K562 (cell line): Measurements from ENCODE around the gene IFIT2. TPM values are rescaled to one million over a fixed set of nuclear protein-coding genes. Genes with fewer than 3 reads are reported as not detected.

ENCODE experiments used
- FOXK2 ChIP-seq, 2 experiments: fragments of 450-650 bp; IDR thresholded peaks in 1 of 2; conservative IDR thresholded peaks in 1 of 2; 2 replicates each; pipeline ENCODE4 v1.6.1; 2016; ENCODE audit warnings: low read depth in 2 of 2, mild to moderate bottlenecking in 1 of 2
- L3MBTL2 ChIP-seq: fragments of 450-650 bp; IDR thresholded peaks from 2 replicates; pipeline ENCODE4 v1.6.1; 2016; ENCODE audit warnings: mild to moderate bottlenecking, moderate library complexity
- MAX ChIP-seq: sonication (generic); formaldehyde crosslinking; IDR thresholded peaks from 2 replicates; pipeline ENCODE4 v1.9.0; 2022; ENCODE audit warnings: mild to moderate bottlenecking, missing genetic modification reagents
- TAF1 ChIP-seq: IDR thresholded peaks from 2 replicates; pipeline ENCODE4 v1.6.1; 2011; ENCODE audit warnings: mild to moderate bottlenecking, low read length, moderate library complexity; ENCODE audit not compliant: insufficient read depth, control insufficient read depth, severe bottlenecking; ENCODE audit errors: extremely low read depth
- TFAP4 ChIP-seq: sonication (generic); formaldehyde crosslinking; IDR thresholded peaks from 2 replicates; pipeline ENCODE4 v1.8.0; 2022; ENCODE audit warnings: missing genetic modification reagents, mild to moderate bottlenecking, moderate library complexity, borderline replicate concordance
- YY1 ChIP-seq, 3 experiments: IDR thresholded peaks; 2 replicates each; pipeline ENCODE4 v1.6.1; 2011; ENCODE audit warnings: low read length in 2 of 3, mild to moderate bottlenecking in 2 of 3, moderate library complexity in 2 of 3, borderline replicate concordance in 1 of 3, control low read depth in 1 of 3, low read depth in 1 of 3; ENCODE audit not compliant: insufficient read depth in 3 of 3, insufficient replicate concordance in 2 of 3, control insufficient read depth in 1 of 3, insufficient read length in 1 of 3; ENCODE audit errors: extremely low read depth in 1 of 3
- ZBTB9 ChIP-seq: fragments of 450-650 bp; formaldehyde crosslinking; IDR thresholded peaks from 2 replicates; pipeline ENCODE4 v1.4.0; 2020; ENCODE audit warnings: mild to moderate bottlenecking, moderate library complexity
- ZNF316 ChIP-seq: fragments of 450-650 bp; IDR thresholded peaks from 2 replicates; pipeline ENCODE4 v1.6.1; 2016
- polyA plus RNA-seq, 8 experiments: library from polyadenylated mRNA; depleted of rRNA in 4 of 8; stranded (reverse) in 5 of 8; unstranded in 3 of 8; fragments of >200 nt; fragmentation: Nextera tagmentation in 2 of 8; fragmentation: Illumina TruSeq in 1 of 8; extraction: Ambion mirVana in 2 of 8; extraction: Trizol in 1 of 8; gene quantifications; 2 replicates each; pipeline versions ENCODE4 v1.2.1 to v1.2.3, GENCODE V29; 2011 to 2014; ENCODE audit warnings: inconsistent platforms in 1 of 8, missing spikeins in 1 of 8
- total RNA-seq, 7 experiments: library from RNA; depleted of rRNA in 6 of 7; stranded (reverse); fragments of >200 nt in 6 of 7; fragmentation: Illumina TruSeq in 2 of 7; extraction: Trizol in 2 of 7; gene quantifications; 2 replicates each; pipeline versions ENCODE4 v1.2.1 to v1.2.3, GENCODE V29; 2011 to 2021; ENCODE audit warnings: low replicate concordance in 1 of 7
- TF ChIP-seq, protein P1 (sequence below), 2 experiments: fragments of 450-650 bp; formaldehyde crosslinking in 1 of 2; IDR thresholded peaks; 2 replicates each; pipeline versions ENCODE4 v1.4.0 to v1.6.1; 2014 to 2020; ENCODE audit warnings: mild to moderate bottlenecking in 2 of 2, borderline replicate concordance in 1 of 2, low read depth in 1 of 2

Gene IFIT2
- total and polyA plus RNA-seq, 9 of the 15 experiments (the other 6 are each of a cell fraction or from before 2014, with no cell fraction given): 0.03 to 0.25 (median 0.10) TPM; not detected in 1

GRCh38 chr10:89351780-89352597, 50.1 kb downstream of the IFIT2 start (continued):
- TF ChIP-seq FOXK2 (conservative IDR thresholded peaks at IDR 0.05 in 1 of 2, IDR thresholded peaks at IDR 0.05 in 1 of 2; ENCODE audit: low read depth in 2 of 2): peak in 1 of 2 experiments; percentile 24; a peak in 1 of 4 replicates
- TF ChIP-seq ZBTB9 (CRISPR knock-in tag): no peak
- TF ChIP-seq TFAP4 (CRISPR knock-in tag): no peak
- TF ChIP-seq TAF1: no peak
- TF ChIP-seq YY1 (IDR thresholded peaks at IDR 0.05; ENCODE audit: borderline replicate concordance in 1 of 3, control insufficient read depth in 1 of 3, extremely low read depth in 1 of 3, insufficient read depth in 3 of 3, insufficient read length in 1 of 3, insufficient replicate concordance in 2 of 3, low read depth in 1 of 3, low read length in 2 of 3): peak in 1 of 3 experiments; percentile 33
- TF ChIP-seq L3MBTL2: peak; percentile 62; the same call in 1 of the 2 replicates
- TF ChIP-seq, protein P1, sequence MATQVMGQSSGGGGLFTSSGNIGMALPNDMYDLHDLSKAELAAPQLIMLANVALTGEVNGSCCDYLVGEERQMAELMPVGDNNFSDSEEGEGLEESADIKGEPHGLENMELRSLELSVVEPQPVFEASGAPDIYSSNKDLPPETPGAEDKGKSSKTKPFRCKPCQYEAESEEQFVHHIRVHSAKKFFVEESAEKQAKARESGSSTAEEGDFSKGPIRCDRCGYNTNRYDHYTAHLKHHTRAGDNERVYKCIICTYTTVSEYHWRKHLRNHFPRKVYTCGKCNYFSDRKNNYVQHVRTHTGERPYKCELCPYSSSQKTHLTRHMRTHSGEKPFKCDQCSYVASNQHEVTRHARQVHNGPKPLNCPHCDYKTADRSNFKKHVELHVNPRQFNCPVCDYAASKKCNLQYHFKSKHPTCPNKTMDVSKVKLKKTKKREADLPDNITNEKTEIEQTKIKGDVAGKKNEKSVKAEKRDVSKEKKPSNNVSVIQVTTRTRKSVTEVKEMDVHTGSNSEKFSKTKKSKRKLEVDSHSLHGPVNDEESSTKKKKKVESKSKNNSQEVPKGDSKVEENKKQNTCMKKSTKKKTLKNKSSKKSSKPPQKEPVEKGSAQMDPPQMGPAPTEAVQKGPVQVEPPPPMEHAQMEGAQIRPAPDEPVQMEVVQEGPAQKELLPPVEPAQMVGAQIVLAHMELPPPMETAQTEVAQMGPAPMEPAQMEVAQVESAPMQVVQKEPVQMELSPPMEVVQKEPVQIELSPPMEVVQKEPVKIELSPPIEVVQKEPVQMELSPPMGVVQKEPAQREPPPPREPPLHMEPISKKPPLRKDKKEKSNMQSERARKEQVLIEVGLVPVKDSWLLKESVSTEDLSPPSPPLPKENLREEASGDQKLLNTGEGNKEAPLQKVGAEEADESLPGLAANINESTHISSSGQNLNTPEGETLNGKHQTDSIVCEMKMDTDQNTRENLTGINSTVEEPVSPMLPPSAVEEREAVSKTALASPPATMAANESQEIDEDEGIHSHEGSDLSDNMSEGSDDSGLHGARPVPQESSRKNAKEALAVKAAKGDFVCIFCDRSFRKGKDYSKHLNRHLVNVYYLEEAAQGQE (IDR thresholded peaks at IDR 0.05; ENCODE audit: borderline replicate concordance): no peak
- TF ChIP-seq, protein P1 (CRISPR knock-in tag; IDR thresholded peaks at IDR 0.05; ENCODE audit: low read depth): no peak
- TF ChIP-seq ZNF316: no peak
- peak; percentile 76 for TF ChIP-seq MAX (CRISPR knock-in tag)
